ENCODE results near the gene ATP7B. TPM values are rescaled to one million over a fixed set of nuclear protein-coding genes. Genes with fewer than 3 reads are reported as not detected.

ATP7B gene
- total RNA-seq, 6 experiments from 2014 or later: 0.81 to 4.8 (median 1.1) TPM

DNA sequence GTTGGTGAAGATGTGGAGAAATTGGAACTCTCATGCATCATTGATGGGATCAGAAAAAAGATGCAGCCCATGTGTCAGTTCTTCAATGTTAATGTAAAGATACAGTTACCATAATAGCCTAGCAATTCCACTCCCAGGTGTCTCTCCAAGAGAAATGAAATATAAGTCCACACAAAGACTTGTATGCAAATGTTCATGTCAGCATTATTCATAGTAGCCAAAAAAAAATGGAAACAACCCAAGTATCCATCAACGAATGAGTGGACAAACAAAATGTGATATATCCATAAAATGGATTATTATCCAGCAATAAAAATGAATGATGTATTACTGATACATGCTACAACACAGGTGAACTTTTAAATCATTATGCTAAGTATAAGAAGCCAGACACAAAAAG is 110.8 kb downstream of the ATP7B start:
- Mint-ChIP-seq H3K27me3 (ENCODE audit: insufficient read depth) (peaks cover 21% of the 10 kb centered on the region; the same call in 1 of the 2 replicates), H3K36me3 (ENCODE audit: low read depth) (no peaks in the 10 kb centered on the region), H3K27ac (no peak overlapping the region), H3K4me3 (no peak overlapping the region), H3K4me1 (ENCODE audit: low read depth) (no peaks in the 10 kb centered on the region), H3K9me3 (no peaks in the 10 kb centered on the region)
- TF ChIP-seq, protein P1, sequence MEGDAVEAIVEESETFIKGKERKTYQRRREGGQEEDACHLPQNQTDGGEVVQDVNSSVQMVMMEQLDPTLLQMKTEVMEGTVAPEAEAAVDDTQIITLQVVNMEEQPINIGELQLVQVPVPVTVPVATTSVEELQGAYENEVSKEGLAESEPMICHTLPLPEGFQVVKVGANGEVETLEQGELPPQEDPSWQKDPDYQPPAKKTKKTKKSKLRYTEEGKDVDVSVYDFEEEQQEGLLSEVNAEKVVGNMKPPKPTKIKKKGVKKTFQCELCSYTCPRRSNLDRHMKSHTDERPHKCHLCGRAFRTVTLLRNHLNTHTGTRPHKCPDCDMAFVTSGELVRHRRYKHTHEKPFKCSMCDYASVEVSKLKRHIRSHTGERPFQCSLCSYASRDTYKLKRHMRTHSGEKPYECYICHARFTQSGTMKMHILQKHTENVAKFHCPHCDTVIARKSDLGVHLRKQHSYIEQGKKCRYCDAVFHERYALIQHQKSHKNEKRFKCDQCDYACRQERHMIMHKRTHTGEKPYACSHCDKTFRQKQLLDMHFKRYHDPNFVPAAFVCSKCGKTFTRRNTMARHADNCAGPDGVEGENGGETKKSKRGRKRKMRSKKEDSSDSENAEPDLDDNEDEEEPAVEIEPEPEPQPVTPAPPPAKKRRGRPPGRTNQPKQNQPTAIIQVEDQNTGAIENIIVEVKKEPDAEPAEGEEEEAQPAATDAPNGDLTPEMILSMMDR (IDR thresholded peaks at IDR 0.05): no peak
- DNase-seq: no peak

DNA sequence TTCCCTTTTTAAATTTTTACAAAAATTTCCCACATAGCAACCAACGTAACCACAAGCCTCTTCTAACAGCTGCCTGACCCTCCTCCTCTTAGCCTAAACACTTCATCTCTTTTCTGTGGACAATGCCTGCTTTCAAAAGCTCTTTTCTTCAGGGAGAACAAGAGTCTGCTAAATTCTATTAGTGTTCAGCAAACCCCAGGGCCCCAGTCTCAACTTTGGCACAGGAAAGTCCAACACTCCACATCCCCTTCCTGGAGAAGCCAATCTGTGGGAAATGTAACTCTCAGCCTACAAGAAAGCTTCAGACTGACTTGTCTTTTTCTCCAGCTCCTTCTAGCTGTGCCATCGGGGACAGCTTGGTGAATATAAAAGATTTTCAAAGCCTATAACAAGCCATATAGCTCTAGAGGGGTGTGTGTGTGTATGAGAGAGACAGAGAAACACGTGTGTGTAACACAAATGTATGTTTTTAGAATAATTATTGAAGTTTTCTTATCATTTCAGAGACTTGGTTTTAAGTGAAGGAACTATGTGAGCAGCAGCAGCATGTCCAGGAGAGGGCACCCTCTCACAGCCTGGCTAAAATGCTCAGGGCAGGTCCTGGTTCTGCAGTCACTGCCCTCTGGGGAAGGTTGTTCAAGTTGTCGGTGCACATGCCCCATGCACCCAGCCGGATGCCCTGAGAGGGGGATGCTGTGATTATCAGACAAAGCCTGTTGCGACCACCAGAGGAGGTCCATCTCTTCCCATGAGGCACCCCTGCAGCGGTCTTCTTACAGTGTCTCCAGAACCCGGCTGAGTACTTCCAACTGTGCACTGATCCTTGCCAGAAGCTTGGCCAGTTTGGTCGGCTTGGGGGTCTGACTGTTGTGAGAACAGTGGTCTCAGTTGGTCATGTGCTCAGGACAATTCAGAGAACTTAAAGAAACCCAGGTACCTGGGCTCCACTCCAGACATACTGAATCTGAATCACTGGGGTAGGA is 115.1 kb downstream of the ATP7B start:
- no peak overlapping the region for H3K4me3 Mint-ChIP-seq
- no peaks in the 10 kb centered on the region for H3K36me3 Mint-ChIP-seq (ENCODE audit: low read depth)

DNA sequence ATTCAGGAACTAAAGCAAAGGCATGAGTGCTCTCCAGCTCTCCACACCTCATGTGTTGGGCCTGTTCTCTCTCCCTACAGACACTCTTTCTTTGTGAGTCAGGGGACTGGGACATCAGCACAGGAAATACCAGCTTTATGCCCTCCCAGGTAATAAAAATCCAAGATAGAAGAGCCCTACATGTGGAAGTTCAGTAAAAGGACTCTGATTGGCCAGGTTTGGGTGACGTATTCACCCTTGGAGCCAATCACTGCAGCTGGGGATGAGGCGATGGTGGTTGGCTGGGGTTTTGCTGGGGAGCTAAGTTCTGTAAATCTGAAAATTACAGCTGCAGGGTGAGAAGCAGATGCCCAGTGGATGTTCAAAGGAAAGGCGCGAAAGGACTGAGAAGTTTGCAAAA is 117.0 kb downstream of the ATP7B start:
- Mint-ChIP-seq H3K27me3 (ENCODE audit: insufficient read depth) (peaks cover 24% of the 10 kb centered on the region; the same call in 1 of the 2 replicates), H3K4me3 (no peak overlapping the region), H3K36me3 (ENCODE audit: low read depth) (no peaks in the 10 kb centered on the region), H3K9me3 (no peaks in the 10 kb centered on the region), H3K4me1 (ENCODE audit: low read depth) (no peaks in the 10 kb centered on the region), H3K27ac (no peak overlapping the region)
- TF ChIP-seq, protein P1 (IDR thresholded peaks at IDR 0.05): no peak
- DNase-seq: no peak

More for the DNA sequence above, 115.1 kb downstream of the ATP7B start:
- Mint-ChIP-seq H3K27ac (no peak overlapping the region), H3K4me1 (ENCODE audit: low read depth) (no peaks in the 10 kb centered on the region), H3K27me3 (ENCODE audit: insufficient read depth) (peaks cover 22% of the 10 kb centered on the region; the same call in 1 of the 2 replicates), H3K9me3 (no peaks in the 10 kb centered on the region)
- TF ChIP-seq, protein P1 (IDR thresholded peaks at IDR 0.05): peak; percentile 84
- peak; percentile 42 for DNase-seq

DNA sequence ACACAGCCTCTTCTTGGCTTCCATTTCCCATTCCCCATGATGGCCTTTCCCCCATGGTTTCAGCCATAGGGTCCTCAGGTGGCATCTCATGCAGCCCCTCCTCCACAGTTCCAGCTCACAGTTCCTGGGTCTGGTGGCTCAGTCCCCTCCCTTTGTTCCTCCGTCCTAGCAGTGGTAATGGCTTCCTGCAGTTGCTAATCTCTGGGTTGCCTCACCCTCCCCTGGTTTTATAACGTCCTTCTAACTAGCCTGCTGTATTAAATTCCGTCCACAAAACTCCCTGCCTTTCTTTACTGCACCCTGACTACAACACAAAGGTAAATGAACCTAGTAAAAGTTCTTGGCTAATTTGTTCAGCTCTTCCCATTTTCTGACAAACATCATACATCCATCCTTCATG is 118.6 kb downstream of the ATP7B start:
- Mint-ChIP-seq H3K27me3 (ENCODE audit: insufficient read depth) (peaks cover 24% of the 10 kb centered on the region), H3K36me3 (ENCODE audit: low read depth) (no peaks in the 10 kb centered on the region), H3K4me3 (no peak overlapping the region), H3K27ac (no peak overlapping the region), H3K9me3 (no peaks in the 10 kb centered on the region), H3K4me1 (ENCODE audit: low read depth) (no peaks in the 10 kb centered on the region)
- TF ChIP-seq, protein P1 (IDR thresholded peaks at IDR 0.05): no peak
- DNase-seq: no peak

DNA sequence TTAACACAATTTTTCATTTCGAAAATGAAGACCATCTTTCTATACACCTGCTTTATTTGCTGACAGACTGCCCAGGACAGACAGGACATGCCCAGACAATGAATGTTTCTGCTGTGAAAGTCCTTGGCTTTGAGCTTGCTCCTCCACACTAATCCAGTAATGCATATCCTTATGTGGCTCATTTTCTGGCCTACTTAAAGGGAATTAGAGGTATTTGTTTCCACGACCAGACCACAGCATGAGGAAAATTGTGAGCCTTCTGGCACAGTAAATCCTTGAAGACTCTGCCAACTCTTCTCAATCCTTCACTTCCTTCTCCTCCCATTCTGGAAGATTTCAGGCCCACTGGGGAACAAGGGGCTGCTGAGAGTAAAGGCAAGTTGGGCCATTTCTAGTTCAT is 123.8 kb downstream of the ATP7B start:
- Mint-ChIP-seq H3K27me3 (ENCODE audit: insufficient read depth) (peaks cover 32% of the 10 kb centered on the region), H3K4me1 (ENCODE audit: low read depth) (no peaks in the 10 kb centered on the region), H3K27ac (no peak overlapping the region), H3K4me3 (no peak overlapping the region), H3K9me3 (no peaks in the 10 kb centered on the region), H3K36me3 (ENCODE audit: low read depth) (no peaks in the 10 kb centered on the region)
- DNase-seq: no peak
- TF ChIP-seq, protein P1 (IDR thresholded peaks at IDR 0.05): no peak

All from HFFc6 (cell line).